Measurements from ENCODE around the gene MT1G.
A peak's percentile ranks its signal among the peaks of the same experiment; 100 is the strongest.
"Not testable (repeated sequence)": the region's sequence is repeated elsewhere in the genome, so short reads cannot be mapped to it uniquely, and the experiment has no call there.

The MT1G gene

GRCh38 chr16:56665286-56666261, 2.3 kb downstream of the MT1G start:
- not testable (repeated sequence) for DNase-seq (ENCODE audit: low spot score)

- no peak for DNase-seq (ENCODE audit: low spot score)
These were observed 3.4 kb downstream of the MT1G start for GRCh38 chr16:56664506-56664905.

GRCh38 chr16:56662357-56663354, 5.2 kb downstream of the MT1G start:
- DNase-seq (ENCODE audit: low spot score), result no peak

- no peak for DNase-seq (ENCODE audit: low spot score)
These were observed 9.5 kb downstream of the MT1G start for GRCh38 chr16:56658327-56658875.

GRCh38 chr16:56657555-56658326, 10.1 kb downstream of the MT1G start, which contains the start of gene MT1F:
Gene MT1F (plus strand): TSS chr16:56657959. CDS start chr16:56658059, 100 bp downstream.
- DNase-seq (ENCODE audit: low spot score), result no peak

- no peak for DNase-seq (ENCODE audit: low spot score)
These were observed 14.6 kb downstream of the MT1G start for GRCh38 chr16:56653218-56653617.

GRCh38 chr16:56652600-56652999, 15.3 kb downstream of the MT1G start:
- DNase-seq (ENCODE audit: low spot score), result no peak

- no peak for DNase-seq (ENCODE audit: low spot score)
These were observed 16.3 kb downstream of the MT1G start, which contains the start of gene MT1B for GRCh38 chr16:56651586-56651985. Gene MT1B (plus strand): TSS chr16:56651886. CDS start chr16:56651954, 68 bp downstream.

GRCh38 chr16:56649820-56650219, 18.0 kb downstream of the MT1G start:
- DNase-seq (ENCODE audit: low spot score), result no peak

GRCh38 chr16:56649271-56649670, 18.6 kb downstream of the MT1G start:
- DNase-seq (ENCODE audit: low spot score), result no peak

- no peak for DNase-seq (ENCODE audit: low spot score)
These were observed 20.0 kb downstream of the MT1G start for GRCh38 chr16:56647641-56648431.

GRCh38 chr16:56645838-56646237, 22.0 kb downstream of the MT1G start:
- DNase-seq (ENCODE audit: low spot score), result no peak

- no peak for DNase-seq (ENCODE audit: low spot score)
These were observed 22.6 kb downstream of the MT1G start for GRCh38 chr16:56645311-56645710.

GRCh38 chr16:56643833-56644232, 24.0 kb downstream of the MT1G start:
- no peak for DNase-seq (ENCODE audit: low spot score)

- peak; percentile 27 for DNase-seq (ENCODE audit: low spot score)
These were observed 24.6 kb downstream of the MT1G start for GRCh38 chr16:56643080-56643778.

GRCh38 chr16:56641166-56641565, 26.7 kb downstream of the MT1G start:
- no peak for DNase-seq (ENCODE audit: low spot score)

- no peak for DNase-seq (ENCODE audit: low spot score)
These were observed 27.8 kb downstream of the MT1G start for GRCh38 chr16:56640076-56640475.

- no peak for DNase-seq (ENCODE audit: low spot score)
These were observed 28.8 kb downstream of the MT1G start for GRCh38 chr16:56639045-56639444.
